MCF 10A (cell line): ENCODE results near the gene TBX6. TPM values are rescaled to one million over a fixed set of nuclear protein-coding genes. Genes with fewer than 3 reads are reported as not detected.
A peak's percentile ranks its signal among the peaks of the same experiment; 100 is the strongest.
"Not testable (repeated sequence)": the region's sequence is repeated elsewhere in the genome, so short reads cannot be mapped to it uniquely, and the experiment has no call there.

Source experiments
- BruUV-seq: library from RNA; stranded (reverse); fragments of 400-500 nt; replicated peaks from 2 replicates; lab custom pipeline; 2021; lab: Mats Ljungman, UMichigan
- CTCF ChIA-PET: fragments of 300-600 bp; sonication (Branson Sonifier 250); formaldehyde crosslinking; extraction: SDS; loops from one replicate; lab custom pipeline; 2021; ENCODE audit warnings: antibody characterized with exemption, inconsistent platforms; lab: Yijun Ruan, JAX
- POLR2A ChIA-PET: fragments of 300-600, 350-650 bp; sonication (Branson Sonifier 250); formaldehyde crosslinking; extraction: SDS; loops from one replicate; lab custom pipeline; 2020; ENCODE audit warnings: antibody characterized with exemption, inconsistent platforms; lab: Yijun Ruan, JAX
- DNase-seq: peaks from one replicate; pipeline ENCODE4 v3.0.0-alpha.2; 2018; ENCODE audit not compliant: unreplicated experiment
- H3K27ac Mint-ChIP-seq: one replicate; pipeline ENCODE4 v1.8.0; 2022; ENCODE audit warnings: mild to moderate bottlenecking, low read depth, mixed read lengths; ENCODE audit not compliant: unreplicated experiment
- H3K27me3 Mint-ChIP-seq: one replicate; pipeline ENCODE4 v1.8.0; 2022; ENCODE audit warnings: mixed read lengths; ENCODE audit not compliant: insufficient read depth, unreplicated experiment
- H3K36me3 Mint-ChIP-seq: one replicate; pipeline ENCODE4 v1.8.0; 2022; ENCODE audit warnings: mild to moderate bottlenecking, moderate library complexity, mixed read lengths; ENCODE audit not compliant: insufficient read depth, unreplicated experiment
- H3K4me1 Mint-ChIP-seq: one replicate; pipeline ENCODE4 v1.8.0; 2022; ENCODE audit warnings: mixed read lengths; ENCODE audit not compliant: insufficient read depth, unreplicated experiment
- H3K4me3 Mint-ChIP-seq: one replicate; pipeline ENCODE4 v1.8.0; 2022; ENCODE audit warnings: mild to moderate bottlenecking, moderate library complexity, mixed read lengths; ENCODE audit not compliant: unreplicated experiment
- H3K9me3 Mint-ChIP-seq: one replicate; pipeline ENCODE4 v1.8.0; 2022; ENCODE audit warnings: mixed read lengths; ENCODE audit not compliant: unreplicated experiment
- CTCF ChIP-seq: fragments of 200-600 bp; IDR thresholded peaks from one replicate; pipeline ENCODE4 v1.8.0; 2022; ENCODE audit warnings: antibody characterized with exemption, mild to moderate bottlenecking; ENCODE audit not compliant: unreplicated experiment
- intact Hi-C: fragments of 100-400 bp; cut with micrococcal nuclease; formaldehyde crosslinking; loops from 2 replicates; pipeline ENCODE4 v1.14.1; 2022
- total RNA-seq: library from RNA; stranded (reverse); gene quantifications from 2 replicates; pipeline ENCODE4 v1.2.3, GENCODE V29; 2022

TBX6 gene
- total RNA-seq, 1 experiment from 2014 or later, result 0.16 TPM

GRCh38 chr16:30136971-30137605, 45.4 kb upstream of the TBX6 start:
- POLR2A ChIA-PET, result no interaction called here
- H3K4me1 Mint-ChIP-seq, result no peaks in the 10 kb centered on the region
- no peaks in the 10 kb centered on the region for H3K27me3 Mint-ChIP-seq
- no peak for TF ChIP-seq CTCF
- no peak overlapping the region for H3K4me3 Mint-ChIP-seq
- no peak for DNase-seq
- no TSS peak for BruUV-seq
- peak overlapping the region; percentile 25 for H3K27ac Mint-ChIP-seq
- H3K36me3 Mint-ChIP-seq, result no peaks in the 10 kb centered on the region
- CTCF ChIA-PET, result interaction anchor here (0.7 kb wide), 1 partner anchor 35 kb away, joined by 5 read pairs; no protein-coding TSS in a partner anchor
- intact Hi-C loops, result no loop called here
- H3K9me3 Mint-ChIP-seq, result no peaks in the 10 kb centered on the region

- H3K36me3 Mint-ChIP-seq, result no peaks in the 10 kb centered on the region
- H3K27ac Mint-ChIP-seq, result no peak overlapping the region
- no peaks in the 10 kb centered on the region for H3K27me3 Mint-ChIP-seq
- ChIA-PET POLR2A (no interaction called here), CTCF (interaction anchor here (0.7 kb wide), 1 partner anchor 505 kb away, joined by 3 read pairs; no protein-coding TSS in a partner anchor)
- no peak for DNase-seq
- no peak for TF ChIP-seq CTCF
- BruUV-seq, result no TSS peak
- no peak overlapping the region for H3K4me3 Mint-ChIP-seq
- H3K9me3 Mint-ChIP-seq, result no peaks in the 10 kb centered on the region
- no peaks in the 10 kb centered on the region for H3K4me1 Mint-ChIP-seq
- intact Hi-C loops, result no loop called here
Measured at GRCh38 chr16:30132591-30132990, 40.9 kb upstream of the TBX6 start.

- Mint-ChIP-seq H3K4me3 (no peak overlapping the region), H3K36me3 (no peaks in the 10 kb centered on the region), H3K27me3 (no peaks in the 10 kb centered on the region), H3K27ac (no peak overlapping the region), H3K4me1 (no peaks in the 10 kb centered on the region), H3K9me3 (no peaks in the 10 kb centered on the region)
- ChIA-PET POLR2A (no interaction called here), CTCF (no interaction called here)
- no peak for DNase-seq
- intact Hi-C loops, result no loop called here
- TF ChIP-seq CTCF, result no peak
- BruUV-seq, result no TSS peak
Measured at GRCh38 chr16:30131869-30132475, 40.2 kb upstream of the TBX6 start.

- no TSS peak for BruUV-seq
Measured at GRCh38 chr16:30127993-30128392, 36.3 kb upstream of the TBX6 start.

GRCh38 chr16:30125690-30126089, 34.0 kb upstream of the TBX6 start:
- H3K27ac Mint-ChIP-seq, DNase-seq, BruUV-seq, H3K9me3 Mint-ChIP-seq, H3K4me3 Mint-ChIP-seq, H3K4me1 Mint-ChIP-seq, H3K27me3 Mint-ChIP-seq, H3K36me3 Mint-ChIP-seq, intact Hi-C loops: not testable (repeated sequence)
- ChIA-PET POLR2A (interaction anchor here (0.6 to 3.4 kb wide), 4 partner anchors 34 to 241 kb away, joined by 3 to 24 read pairs (median 14); partner anchors contain the start of genes ALDOA, CORO1A and TBX6), CTCF (interaction anchor here (0.7 to 1.1 kb wide), 3 partner anchors 21 to 719 kb away, joined by 3 to 4 read pairs (median 3); no protein-coding TSS in a partner anchor)

More at GRCh38 chr16:30127993-30128392, 36.3 kb upstream of the TBX6 start:
- DNase-seq, result no peak
- TF ChIP-seq CTCF, result no peak
- Mint-ChIP-seq H3K9me3 (no peaks in the 10 kb centered on the region), H3K4me1 (peaks cover 10% of the 10 kb centered on the region), H3K4me3 (no peak overlapping the region), H3K36me3 (no peaks in the 10 kb centered on the region), H3K27me3 (no peaks in the 10 kb centered on the region), H3K27ac (no peak overlapping the region)
- ChIA-PET CTCF (no interaction called here), POLR2A (interaction anchor here (0.7 kb wide), 1 partner anchor 471 kb away, joined by 4 read pairs; no protein-coding TSS in a partner anchor)
- intact Hi-C loops, result no loop called here
